ENCODE data around the gene ZC3H4.
"Not testable (repeated sequence)": the region's sequence is repeated elsewhere in the genome, so short reads cannot be mapped to it uniquely, and the experiment has no call there.

The ZC3H4 gene

GRCh38 chr19:47078351-47078750, 35.2 kb downstream of the ZC3H4 start:
- not testable (repeated sequence) for DNase-seq

- DNase-seq: no peak
Measured at GRCh38 chr19:47075941-47076340, 37.6 kb downstream of the ZC3H4 start.

GRCh38 chr19:47075179-47075810, 38.3 kb downstream of the ZC3H4 start:
- DNase-seq: no peak

GRCh38 chr19:47074621-47075020, 39.0 kb downstream of the ZC3H4 start:
- no peak for DNase-seq

GRCh38 chr19:47073574-47073973, 40.0 kb downstream of the ZC3H4 start:
- no peak for DNase-seq

GRCh38 chr19:47072323-47072722, 41.3 kb downstream of the ZC3H4 start:
- no peak for DNase-seq

- DNase-seq: no peak
Measured at GRCh38 chr19:47071731-47072130, 41.8 kb downstream of the ZC3H4 start.

GRCh38 chr19:47070756-47071155, 42.8 kb downstream of the ZC3H4 start:
- no peak for DNase-seq

GRCh38 chr19:47069795-47070194, 43.8 kb downstream of the ZC3H4 start:
- no peak for DNase-seq

- DNase-seq: no peak
Measured at GRCh38 chr19:47068876-47069406, 44.6 kb downstream of the ZC3H4 start.

- no peak for DNase-seq
Measured at GRCh38 chr19:47068246-47068645, 45.3 kb downstream of the ZC3H4 start.

GRCh38 chr19:47067215-47067847, 46.2 kb downstream of the ZC3H4 start:
- no peak for DNase-seq

- DNase-seq: no peak
Measured at GRCh38 chr19:47066376-47067214, 47.0 kb downstream of the ZC3H4 start.

- DNase-seq: no peak
Measured at GRCh38 chr19:47065242-47065641, 48.3 kb downstream of the ZC3H4 start.

GRCh38 chr19:47063874-47064273, 49.7 kb downstream of the ZC3H4 start:
- DNase-seq: no peak

- DNase-seq: no peak
Measured at GRCh38 chr19:47058621-47059022, 55.0 kb downstream of the ZC3H4 start.

- no peak for DNase-seq
Measured at GRCh38 chr19:47057328-47057727, 56.2 kb downstream of the ZC3H4 start.

GRCh38 chr19:47056411-47056810, 57.2 kb downstream of the ZC3H4 start:
- no peak for DNase-seq

GRCh38 chr19:47050562-47050961, 63.0 kb downstream of the ZC3H4 start:
- DNase-seq: not testable (repeated sequence)

GRCh38 chr19:47049307-47049700, 64.3 kb downstream of the ZC3H4 start:
- DNase-seq: no peak

GRCh38 chr19:47047763-47048405, 65.7 kb downstream of the ZC3H4 start:
- DNase-seq: peak; percentile 60

GRCh38 chr19:47047272-47047762, 66.3 kb downstream of the ZC3H4 start:
- DNase-seq: no peak

- DNase-seq: no peak
Measured at GRCh38 chr19:47045867-47046470, 67.6 kb downstream of the ZC3H4 start.
